ENCODE results near the gene PRR12. TPM values are rescaled to one million over a fixed set of nuclear protein-coding genes. Genes with fewer than 3 reads are reported as not detected.

Gene PRR12
- total and polyA plus RNA-seq, 9 of the 15 experiments (the other 6 are each of a cell fraction or from before 2014, with no cell fraction given), result 0.01 to 21.1 (median 0.98) TPM

DNA sequence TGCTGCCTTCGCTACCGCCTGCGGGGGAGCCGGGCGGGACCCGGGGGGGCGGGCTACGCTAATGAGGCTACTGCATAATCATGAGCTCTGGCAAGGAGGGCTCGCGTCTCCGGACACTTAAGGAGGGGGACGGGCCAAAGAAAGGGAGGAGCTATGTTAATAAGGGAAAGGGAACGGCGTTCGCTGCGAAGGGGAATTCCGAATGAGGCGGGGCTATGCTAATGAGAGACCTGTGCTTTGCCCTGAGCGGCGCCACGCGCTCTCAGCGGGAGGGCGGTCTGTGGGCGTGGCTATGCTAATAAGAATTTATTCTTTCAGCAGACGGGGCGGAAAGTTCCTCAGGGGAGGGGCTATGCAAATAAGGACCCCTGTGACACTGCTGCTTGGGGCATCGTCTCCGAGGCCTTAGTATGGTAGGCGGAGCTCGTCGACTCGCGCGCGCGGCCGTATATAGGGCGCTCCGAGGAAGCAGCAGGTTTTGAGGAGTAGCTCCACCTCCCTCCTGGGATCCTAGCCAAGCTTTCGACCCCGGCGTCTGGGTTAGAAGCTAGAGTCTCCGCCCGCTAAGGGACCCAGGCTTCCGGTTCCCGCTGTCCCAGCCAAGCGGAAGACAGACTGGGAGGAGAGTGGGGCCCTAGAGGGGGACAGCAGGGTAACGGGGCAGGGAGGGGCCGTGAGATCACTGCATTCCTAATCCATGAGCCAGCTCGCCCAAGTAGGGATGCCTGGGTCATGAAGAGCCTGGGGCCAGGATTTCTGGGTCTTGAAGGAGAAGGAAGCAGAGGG lies 49.3 kb downstream of the PRR12 start, which contains the start of gene RRAS (continued):
- TF ChIP-seq, protein P1, sequence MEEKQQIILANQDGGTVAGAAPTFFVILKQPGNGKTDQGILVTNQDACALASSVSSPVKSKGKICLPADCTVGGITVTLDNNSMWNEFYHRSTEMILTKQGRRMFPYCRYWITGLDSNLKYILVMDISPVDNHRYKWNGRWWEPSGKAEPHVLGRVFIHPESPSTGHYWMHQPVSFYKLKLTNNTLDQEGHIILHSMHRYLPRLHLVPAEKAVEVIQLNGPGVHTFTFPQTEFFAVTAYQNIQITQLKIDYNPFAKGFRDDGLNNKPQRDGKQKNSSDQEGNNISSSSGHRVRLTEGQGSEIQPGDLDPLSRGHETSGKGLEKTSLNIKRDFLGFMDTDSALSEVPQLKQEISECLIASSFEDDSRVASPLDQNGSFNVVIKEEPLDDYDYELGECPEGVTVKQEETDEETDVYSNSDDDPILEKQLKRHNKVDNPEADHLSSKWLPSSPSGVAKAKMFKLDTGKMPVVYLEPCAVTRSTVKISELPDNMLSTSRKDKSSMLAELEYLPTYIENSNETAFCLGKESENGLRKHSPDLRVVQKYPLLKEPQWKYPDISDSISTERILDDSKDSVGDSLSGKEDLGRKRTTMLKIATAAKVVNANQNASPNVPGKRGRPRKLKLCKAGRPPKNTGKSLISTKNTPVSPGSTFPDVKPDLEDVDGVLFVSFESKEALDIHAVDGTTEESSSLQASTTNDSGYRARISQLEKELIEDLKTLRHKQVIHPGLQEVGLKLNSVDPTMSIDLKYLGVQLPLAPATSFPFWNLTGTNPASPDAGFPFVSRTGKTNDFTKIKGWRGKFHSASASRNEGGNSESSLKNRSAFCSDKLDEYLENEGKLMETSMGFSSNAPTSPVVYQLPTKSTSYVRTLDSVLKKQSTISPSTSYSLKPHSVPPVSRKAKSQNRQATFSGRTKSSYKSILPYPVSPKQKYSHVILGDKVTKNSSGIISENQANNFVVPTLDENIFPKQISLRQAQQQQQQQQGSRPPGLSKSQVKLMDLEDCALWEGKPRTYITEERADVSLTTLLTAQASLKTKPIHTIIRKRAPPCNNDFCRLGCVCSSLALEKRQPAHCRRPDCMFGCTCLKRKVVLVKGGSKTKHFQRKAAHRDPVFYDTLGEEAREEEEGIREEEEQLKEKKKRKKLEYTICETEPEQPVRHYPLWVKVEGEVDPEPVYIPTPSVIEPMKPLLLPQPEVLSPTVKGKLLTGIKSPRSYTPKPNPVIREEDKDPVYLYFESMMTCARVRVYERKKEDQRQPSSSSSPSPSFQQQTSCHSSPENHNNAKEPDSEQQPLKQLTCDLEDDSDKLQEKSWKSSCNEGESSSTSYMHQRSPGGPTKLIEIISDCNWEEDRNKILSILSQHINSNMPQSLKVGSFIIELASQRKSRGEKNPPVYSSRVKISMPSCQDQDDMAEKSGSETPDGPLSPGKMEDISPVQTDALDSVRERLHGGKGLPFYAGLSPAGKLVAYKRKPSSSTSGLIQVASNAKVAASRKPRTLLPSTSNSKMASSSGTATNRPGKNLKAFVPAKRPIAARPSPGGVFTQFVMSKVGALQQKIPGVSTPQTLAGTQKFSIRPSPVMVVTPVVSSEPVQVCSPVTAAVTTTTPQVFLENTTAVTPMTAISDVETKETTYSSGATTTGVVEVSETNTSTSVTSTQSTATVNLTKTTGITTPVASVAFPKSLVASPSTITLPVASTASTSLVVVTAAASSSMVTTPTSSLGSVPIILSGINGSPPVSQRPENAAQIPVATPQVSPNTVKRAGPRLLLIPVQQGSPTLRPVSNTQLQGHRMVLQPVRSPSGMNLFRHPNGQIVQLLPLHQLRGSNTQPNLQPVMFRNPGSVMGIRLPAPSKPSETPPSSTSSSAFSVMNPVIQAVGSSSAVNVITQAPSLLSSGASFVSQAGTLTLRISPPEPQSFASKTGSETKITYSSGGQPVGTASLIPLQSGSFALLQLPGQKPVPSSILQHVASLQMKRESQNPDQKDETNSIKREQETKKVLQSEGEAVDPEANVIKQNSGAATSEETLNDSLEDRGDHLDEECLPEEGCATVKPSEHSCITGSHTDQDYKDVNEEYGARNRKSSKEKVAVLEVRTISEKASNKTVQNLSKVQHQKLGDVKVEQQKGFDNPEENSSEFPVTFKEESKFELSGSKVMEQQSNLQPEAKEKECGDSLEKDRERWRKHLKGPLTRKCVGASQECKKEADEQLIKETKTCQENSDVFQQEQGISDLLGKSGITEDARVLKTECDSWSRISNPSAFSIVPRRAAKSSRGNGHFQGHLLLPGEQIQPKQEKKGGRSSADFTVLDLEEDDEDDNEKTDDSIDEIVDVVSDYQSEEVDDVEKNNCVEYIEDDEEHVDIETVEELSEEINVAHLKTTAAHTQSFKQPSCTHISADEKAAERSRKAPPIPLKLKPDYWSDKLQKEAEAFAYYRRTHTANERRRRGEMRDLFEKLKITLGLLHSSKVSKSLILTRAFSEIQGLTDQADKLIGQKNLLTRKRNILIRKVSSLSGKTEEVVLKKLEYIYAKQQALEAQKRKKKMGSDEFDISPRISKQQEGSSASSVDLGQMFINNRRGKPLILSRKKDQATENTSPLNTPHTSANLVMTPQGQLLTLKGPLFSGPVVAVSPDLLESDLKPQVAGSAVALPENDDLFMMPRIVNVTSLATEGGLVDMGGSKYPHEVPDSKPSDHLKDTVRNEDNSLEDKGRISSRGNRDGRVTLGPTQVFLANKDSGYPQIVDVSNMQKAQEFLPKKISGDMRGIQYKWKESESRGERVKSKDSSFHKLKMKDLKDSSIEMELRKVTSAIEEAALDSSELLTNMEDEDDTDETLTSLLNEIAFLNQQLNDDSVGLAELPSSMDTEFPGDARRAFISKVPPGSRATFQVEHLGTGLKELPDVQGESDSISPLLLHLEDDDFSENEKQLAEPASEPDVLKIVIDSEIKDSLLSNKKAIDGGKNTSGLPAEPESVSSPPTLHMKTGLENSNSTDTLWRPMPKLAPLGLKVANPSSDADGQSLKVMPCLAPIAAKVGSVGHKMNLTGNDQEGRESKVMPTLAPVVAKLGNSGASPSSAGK (IDR thresholded peaks at IDR 0.05), result no peak
- TF ChIP-seq SETDB1 (IDR thresholded peaks at IDR 0.05; ENCODE audit: low read length), result no peak
- TF ChIP-seq STAT5B (CRISPR knock-in tag; IDR thresholded peaks at IDR 0.05), result no peak
- TF ChIP-seq ZNF12 (CRISPR knock-in tag; IDR thresholded peaks at IDR 0.05), result peak; percentile 21; the same call in 1 of the 2 replicates
- TF ChIP-seq FOSL1 (tag; conservative IDR thresholded peaks at IDR 0.05), result peak; percentile 92
- TF ChIP-seq, protein P2, sequence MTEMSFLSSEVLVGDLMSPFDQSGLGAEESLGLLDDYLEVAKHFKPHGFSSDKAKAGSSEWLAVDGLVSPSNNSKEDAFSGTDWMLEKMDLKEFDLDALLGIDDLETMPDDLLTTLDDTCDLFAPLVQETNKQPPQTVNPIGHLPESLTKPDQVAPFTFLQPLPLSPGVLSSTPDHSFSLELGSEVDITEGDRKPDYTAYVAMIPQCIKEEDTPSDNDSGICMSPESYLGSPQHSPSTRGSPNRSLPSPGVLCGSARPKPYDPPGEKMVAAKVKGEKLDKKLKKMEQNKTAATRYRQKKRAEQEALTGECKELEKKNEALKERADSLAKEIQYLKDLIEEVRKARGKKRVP (CRISPR knock-in tag; IDR thresholded peaks at IDR 0.05), result no peak
- TF ChIP-seq, protein P3, sequence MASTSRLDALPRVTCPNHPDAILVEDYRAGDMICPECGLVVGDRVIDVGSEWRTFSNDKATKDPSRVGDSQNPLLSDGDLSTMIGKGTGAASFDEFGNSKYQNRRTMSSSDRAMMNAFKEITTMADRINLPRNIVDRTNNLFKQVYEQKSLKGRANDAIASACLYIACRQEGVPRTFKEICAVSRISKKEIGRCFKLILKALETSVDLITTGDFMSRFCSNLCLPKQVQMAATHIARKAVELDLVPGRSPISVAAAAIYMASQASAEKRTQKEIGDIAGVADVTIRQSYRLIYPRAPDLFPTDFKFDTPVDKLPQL (IDR thresholded peaks at IDR 0.05; ENCODE audit: extremely low read depth, insufficient read length), result no peak
- peak; percentile 66 for TF ChIP-seq MBD2 (IDR thresholded peaks at IDR 0.05; ENCODE audit: borderline replicate concordance, low read depth)
- TF ChIP-seq KLF6 (CRISPR knock-in tag; IDR thresholded peaks at IDR 0.05; ENCODE audit: borderline replicate concordance), result no peak
- no peak for TF ChIP-seq RFX1 (IDR thresholded peaks at IDR 0.05)
- TF ChIP-seq, protein P4, sequence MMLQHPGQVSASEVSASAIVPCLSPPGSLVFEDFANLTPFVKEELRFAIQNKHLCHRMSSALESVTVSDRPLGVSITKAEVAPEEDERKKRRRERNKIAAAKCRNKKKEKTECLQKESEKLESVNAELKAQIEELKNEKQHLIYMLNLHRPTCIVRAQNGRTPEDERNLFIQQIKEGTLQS (IDR thresholded peaks at IDR 0.05), result peak; percentile 96
- TF ChIP-seq, protein P4 (CRISPR knock-in tag; conservative IDR thresholded peaks at IDR 0.05), result peak; percentile 89
- no peak for TF ChIP-seq ZNF239 (CRISPR knock-in tag; IDR thresholded peaks at IDR 0.05)

Measured in K562 (cell line).